Stimulated activated CD8-positive, alpha-beta memory T cell treated with anti-CD3 and anti-CD28 coated beads, Interleukin-4, amount 100 ng/mL, for 1 hour (primary cell): ENCODE data around the gene MBNL1.
A peak's percentile ranks its signal among the peaks of the same experiment; 100 is the strongest.

Experiments used
- DNase-seq, 2 donors: peaks; one replicate each; pipeline ENCODE4 v3.0.0-alpha.2; 2020; ENCODE audit warnings: low read depth in 2 of 2, low spot score in 1 of 2

The MBNL1 gene

GRCh38 chr3:152470893-152471292 is 202.2 kb downstream of the MBNL1 start:
- DNase-seq = no peak

DNA sequence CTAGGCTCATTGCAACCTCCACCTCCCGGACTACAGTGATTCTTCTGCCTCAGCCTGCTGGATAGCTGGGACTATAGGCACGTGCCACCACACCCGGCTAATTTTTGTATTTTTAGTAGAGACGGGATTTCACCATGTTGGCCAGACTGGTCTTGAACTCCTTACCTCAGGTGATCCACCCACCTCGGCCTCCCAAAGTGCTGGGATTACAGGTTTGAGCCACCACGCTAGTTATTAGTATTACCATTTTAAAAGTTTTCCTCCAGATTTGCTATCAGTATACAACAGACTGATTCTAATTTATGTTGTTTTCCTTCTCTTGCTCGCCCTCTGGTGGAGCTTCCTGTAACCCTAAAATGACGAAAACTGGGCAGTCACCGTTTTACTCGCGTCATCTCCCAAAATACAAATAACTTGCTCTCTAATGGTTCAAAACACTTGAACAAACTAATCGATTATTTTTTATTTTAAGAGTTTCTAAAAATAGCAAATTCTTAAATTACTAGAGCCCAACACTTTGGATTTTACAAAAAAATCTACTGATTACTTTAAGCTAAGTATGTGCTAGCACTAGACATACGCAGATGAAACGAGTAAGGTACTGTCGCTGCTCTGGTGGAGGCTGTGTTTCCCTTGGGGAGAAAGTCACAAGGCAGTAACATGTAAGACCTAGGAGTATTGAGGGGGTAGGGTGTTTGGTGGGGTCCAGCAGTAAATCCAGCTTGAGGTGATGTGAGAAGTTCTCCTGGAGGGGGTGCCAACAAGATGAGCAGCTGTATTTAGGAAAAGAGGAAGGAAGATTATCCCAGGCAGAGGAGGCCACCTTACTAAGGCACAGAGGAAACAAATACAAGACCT is 203.3 kb downstream of the MBNL1 start:
- DNase-seq = peak; percentile 16 to 45

GRCh38 chr3:152472672-152472954 is 203.9 kb downstream of the MBNL1 start:
- DNase-seq = no peak

DNA sequence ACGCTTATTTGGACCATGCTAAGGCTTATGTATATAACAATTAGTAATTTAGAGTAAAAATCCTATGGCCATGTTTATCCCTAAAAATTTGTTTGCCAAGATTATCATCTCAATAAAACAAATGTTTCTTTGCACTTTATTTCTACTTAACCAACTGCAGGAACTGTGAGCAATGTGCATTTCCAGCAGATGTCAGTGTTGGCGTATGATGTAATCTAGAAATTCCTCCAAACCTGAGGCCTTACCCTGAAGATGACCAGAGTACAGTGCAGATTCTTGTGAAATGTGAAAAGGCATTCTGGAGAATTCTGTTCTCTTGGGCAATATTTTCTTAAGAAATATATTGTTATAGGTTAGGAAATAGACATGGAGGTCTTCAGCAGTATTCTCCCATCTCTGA is 205.9 kb downstream of the MBNL1 start:
- no peak for DNase-seq

DNA sequence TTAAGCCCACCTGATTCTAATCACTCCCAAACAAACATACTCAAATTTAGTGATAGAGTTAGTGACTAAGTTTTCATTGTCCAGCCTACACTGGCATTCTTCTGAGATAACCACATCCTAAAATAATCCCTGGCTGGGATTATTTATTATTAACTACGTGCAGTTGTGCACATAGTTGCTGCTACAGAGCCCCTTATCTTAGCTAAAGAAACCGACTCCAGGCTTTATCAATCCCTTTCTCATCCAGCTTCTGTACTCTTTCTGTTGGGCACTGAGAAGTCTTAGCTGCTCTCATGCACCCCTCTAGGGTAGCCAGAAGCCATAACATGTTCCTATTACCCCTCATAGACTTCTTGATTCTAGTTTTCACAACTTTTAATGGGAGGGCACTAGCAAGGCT is 208.7 kb downstream of the MBNL1 start:
- no peak for DNase-seq

- DNase-seq = no peak
These were observed 211.7 kb downstream of the MBNL1 start for GRCh38 chr3:152480282-152480953.

- no peak for DNase-seq
These were observed 217.6 kb downstream of the MBNL1 start for GRCh38 chr3:152486364-152486763.

DNA sequence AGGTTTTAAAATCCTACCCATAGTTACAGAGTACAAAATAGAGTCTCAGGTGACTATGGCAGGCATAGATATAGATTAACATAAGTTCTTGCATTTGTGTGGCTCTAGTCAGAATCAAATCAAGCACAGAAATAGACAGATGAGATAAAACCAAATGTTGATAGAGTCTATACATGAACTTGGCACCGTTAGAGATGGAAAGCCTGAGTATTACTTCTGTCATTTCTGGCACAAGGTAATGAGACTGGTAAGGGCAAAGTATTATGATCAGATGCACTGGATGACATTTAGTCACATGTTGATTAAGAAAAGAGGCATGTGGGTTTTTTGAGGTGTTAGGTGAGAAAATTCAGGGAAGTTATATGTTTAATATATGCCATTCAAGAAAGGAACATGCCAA is 219.7 kb downstream of the MBNL1 start:
- DNase-seq = no peak

- no peak for DNase-seq
These were observed 223.2 kb downstream of the MBNL1 start for GRCh38 chr3:152491922-152492321.

GRCh38 chr3:152496286-152496685 is 227.6 kb downstream of the MBNL1 start:
- DNase-seq = no peak

DNA sequence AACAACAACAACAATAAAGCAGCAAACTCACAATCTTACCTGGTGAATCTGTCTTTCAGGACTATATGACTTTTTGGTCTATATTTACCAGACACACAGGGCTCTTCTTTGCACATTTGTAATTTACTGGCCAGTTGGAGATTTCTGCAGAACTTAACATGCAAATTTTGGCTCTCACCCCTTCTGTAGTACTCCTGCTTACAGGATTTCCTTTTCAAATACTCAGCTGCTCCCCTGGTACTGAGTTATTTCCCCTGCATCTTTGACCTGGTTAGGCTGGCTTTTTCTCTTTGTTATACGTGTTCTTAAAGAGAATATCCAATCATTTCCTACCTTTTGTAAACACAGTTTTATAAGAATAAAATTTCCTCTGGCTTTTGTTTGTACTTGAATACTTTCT is 228.0 kb downstream of the MBNL1 start:
- DNase-seq = no peak

DNA sequence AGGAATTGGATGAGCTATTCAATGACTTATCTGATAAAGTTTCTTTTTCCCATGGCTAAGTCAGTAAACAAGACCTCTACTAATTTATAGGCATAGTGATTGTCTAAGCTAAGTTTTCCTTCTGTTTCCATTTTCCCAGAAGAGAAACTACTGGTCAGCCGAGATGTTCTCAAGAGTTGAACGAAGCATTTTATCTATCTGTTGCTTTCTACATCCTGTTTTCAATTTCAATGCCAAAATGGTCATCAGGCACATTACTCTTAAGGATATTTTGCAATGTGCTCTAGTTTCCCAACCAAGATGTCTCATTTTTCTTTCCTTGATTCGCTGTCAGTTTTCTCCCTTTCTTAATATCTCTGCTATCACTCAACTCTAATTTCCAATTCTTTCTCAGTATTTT is 228.7 kb downstream of the MBNL1 start:
- DNase-seq = no peak

GRCh38 chr3:152497890-152498289 is 229.2 kb downstream of the MBNL1 start:
- DNase-seq = no peak

DNA sequence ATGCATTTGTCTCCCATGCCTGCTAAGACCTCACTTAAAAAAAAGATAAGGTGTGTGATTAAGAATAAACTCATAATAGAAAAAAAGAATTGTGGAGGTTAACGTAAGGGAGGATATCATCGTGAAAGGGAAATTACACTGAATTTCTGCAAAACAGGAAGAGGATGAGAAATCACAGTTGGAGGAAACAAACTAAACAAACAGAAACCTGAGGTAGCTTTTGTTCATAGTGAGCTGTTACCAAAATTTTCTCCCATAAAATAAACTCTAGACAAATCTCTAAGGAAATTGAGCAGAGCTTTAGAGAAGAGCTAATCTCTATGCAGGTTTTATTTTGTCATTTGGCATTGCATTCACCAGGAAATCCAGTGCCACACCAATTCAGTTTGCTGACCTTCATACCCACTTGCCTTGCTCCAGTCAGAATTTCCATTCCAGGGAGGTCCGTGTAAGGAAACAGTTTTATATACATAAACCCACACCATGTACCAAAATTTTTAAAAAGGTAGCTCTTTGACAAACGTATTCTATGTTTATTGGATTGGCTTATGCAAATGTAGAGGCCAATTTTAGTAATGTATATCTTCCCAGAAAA is 231.2 kb downstream of the MBNL1 start:
- no peak for DNase-seq

DNA sequence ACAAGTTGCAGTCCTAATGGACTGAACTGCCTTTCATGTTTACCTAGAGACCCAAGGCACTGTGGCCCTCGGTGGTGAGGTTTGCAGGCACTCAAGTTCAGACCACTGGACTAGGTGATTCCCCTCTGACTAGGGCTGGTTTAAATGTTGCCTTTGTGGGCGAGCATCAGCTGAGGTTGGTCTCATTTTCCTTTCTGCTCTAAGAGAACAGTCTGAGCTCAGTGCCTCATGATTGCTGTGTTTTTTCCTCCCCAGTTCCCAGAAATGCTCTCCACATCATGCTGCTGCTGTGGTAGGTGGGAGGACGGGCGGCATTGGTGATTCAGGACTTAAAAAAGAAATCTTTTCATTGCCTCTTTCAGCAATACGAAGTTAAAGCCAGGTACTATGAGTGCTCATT is 237.2 kb downstream of the MBNL1 start:
- DNase-seq = no peak

DNA sequence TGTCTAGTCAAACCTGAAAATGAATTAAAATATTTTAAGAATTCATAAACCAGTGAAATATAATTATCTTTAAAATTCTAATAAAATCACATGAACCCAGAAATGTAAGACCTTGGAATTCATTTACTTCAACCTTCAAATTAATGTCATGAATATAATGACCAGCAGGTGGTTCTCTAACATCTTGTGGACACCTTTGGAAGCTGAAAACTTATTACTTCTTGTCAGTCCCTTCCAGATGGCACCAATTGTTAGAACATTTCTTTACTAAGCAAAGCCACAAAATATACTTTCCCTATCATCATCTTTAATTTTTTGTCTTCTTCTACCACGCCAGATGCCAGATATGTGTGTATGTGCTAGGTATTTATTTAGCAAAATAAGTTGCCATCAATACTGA is 240.0 kb downstream of the MBNL1 start:
- no peak for DNase-seq

DNA sequence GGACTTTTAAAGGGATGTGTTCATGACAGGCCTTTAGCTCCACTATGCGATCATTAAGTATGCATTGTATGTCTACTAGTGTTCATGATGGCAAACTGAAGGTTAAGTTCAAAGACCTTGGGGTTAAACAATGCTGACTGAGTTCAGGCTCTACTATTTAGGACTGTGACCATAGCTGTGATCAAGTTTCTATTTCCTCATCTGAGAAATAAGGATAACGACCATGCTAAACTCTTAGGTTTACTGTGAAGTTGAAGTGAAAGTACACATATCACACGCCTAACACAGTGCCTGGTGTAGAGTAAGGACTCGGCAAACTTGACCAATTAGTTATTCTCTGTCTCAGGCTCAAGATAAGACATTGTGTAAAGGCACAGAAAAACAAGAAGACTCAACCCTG is 243.2 kb downstream of the MBNL1 start:
- no peak for DNase-seq

DNA sequence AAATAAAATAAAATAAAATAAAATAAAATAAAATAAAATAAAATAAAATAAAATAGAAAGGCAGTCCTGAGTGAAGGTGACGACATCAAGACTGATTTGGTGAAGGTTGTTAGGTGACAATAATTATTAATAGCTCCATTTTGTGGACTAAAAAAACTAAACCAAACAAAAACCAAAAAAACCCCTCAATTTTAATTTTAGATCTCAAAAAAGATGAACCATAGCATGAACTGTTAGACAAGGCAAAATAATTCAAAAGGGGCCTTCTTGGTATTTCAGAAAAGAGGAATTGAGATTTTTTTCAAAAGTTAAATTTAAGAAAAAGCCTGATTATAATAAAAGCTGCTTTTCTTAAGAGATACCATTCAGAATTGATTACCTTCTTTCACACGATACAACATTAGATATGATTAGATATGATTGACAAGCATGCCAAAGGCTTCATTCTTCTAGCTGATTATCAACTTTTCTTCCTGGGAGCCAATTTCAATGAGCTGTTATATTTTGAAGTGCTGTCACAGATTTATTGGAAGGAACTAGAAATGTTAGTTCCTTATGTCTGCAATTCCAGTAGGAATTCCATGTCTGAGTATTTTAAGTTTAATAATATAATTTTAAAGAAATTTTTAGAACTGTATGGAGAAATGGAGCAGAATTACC is 244.7 kb downstream of the MBNL1 start:
- no peak for DNase-seq
